H9 (cell line): Measurements from ENCODE around the gene DCLK2. TPM values are rescaled to one million over a fixed set of nuclear protein-coding genes. Genes with fewer than 3 reads are reported as not detected.

Experiments used
- DNase-seq: peaks from one replicate; pipeline ENCODE4 v3.0.0-alpha.2; 2017
- H2AFZ ChIP-seq: one replicate; pipeline ENCODE4 v1.6.1; 2013; ENCODE audit warnings: mild to moderate bottlenecking, low read length, control low read depth, moderate library complexity
- H2AK5ac ChIP-seq: 2 replicates; pipeline ENCODE4 v1.6.1; 2013; ENCODE audit warnings: low read length, control low read depth, mixed read lengths; ENCODE audit not compliant: insufficient read length
- H2BK120ac ChIP-seq: one replicate; pipeline ENCODE4 v1.6.1; 2013; ENCODE audit warnings: low read depth, mild to moderate bottlenecking, low read length, control low read depth, inconsistent platforms; ENCODE audit not compliant: poor library complexity, severe bottlenecking
- H2BK12ac ChIP-seq: 2 replicates; pipeline ENCODE4 v1.6.1; 2013; ENCODE audit warnings: low read length, control low read depth, mixed read lengths, low read depth; ENCODE audit not compliant: insufficient read length
- H2BK15ac ChIP-seq: 2 replicates; pipeline ENCODE4 v1.6.1; 2013; ENCODE audit warnings: low read depth, low read length, control low read depth
- H2BK20ac ChIP-seq: one replicate; pipeline ENCODE4 v1.6.1; 2013; ENCODE audit warnings: low read depth, mild to moderate bottlenecking, low read length, control low read depth, inconsistent platforms; ENCODE audit not compliant: poor library complexity, severe bottlenecking
- H2BK5ac ChIP-seq: 2 replicates; pipeline ENCODE4 v1.6.1; 2013; ENCODE audit warnings: low read length, control low read depth, mixed read lengths; ENCODE audit not compliant: insufficient read length
- H3K14ac ChIP-seq: 2 replicates; pipeline ENCODE4 v1.6.1; 2013; ENCODE audit warnings: low read length, control low read depth; ENCODE audit not compliant: insufficient read depth
- H3K18ac ChIP-seq: 2 replicates; pipeline ENCODE4 v1.6.1; 2013; ENCODE audit warnings: low read depth, mild to moderate bottlenecking, mixed read lengths, low read length, control low read depth; ENCODE audit not compliant: insufficient read length
- H3K23ac ChIP-seq: 2 replicates; pipeline ENCODE4 v1.6.1; 2013; ENCODE audit warnings: low read length, control low read depth, mixed read lengths, low read depth; ENCODE audit not compliant: insufficient read length
- H3K23me2 ChIP-seq: 2 replicates; pipeline ENCODE4 v1.6.1; 2013; ENCODE audit warnings: low read depth, mild to moderate bottlenecking, mixed read lengths, low read length, control low read depth; ENCODE audit not compliant: insufficient read length, poor library complexity, severe bottlenecking
- H3K27ac ChIP-seq: 2 replicates; pipeline ENCODE4 v1.5.1; 2013; ENCODE audit warnings: low read length, control low read depth, mixed read lengths, low read depth; ENCODE audit not compliant: insufficient read length
- H3K27me3 ChIP-seq: 2 replicates; pipeline ENCODE4 v1.6.1; 2013; ENCODE audit warnings: low read length, control low read depth, inconsistent platforms; ENCODE audit not compliant: insufficient read depth
- H3K4ac ChIP-seq: 2 replicates; pipeline ENCODE4 v1.6.1; 2013; ENCODE audit warnings: low read depth, mild to moderate bottlenecking, control low read depth, inconsistent platforms, low read length, moderate library complexity
- H3K4me1 ChIP-seq: 2 replicates; pipeline ENCODE4 v1.6.1; 2013; ENCODE audit warnings: low read length, control low read depth, inconsistent platforms; ENCODE audit not compliant: insufficient read depth
- H3K4me2 ChIP-seq: 2 replicates; pipeline ENCODE4 v1.6.1; 2013; ENCODE audit warnings: low read length, control low read depth, mixed read lengths; ENCODE audit not compliant: insufficient read length, insufficient read depth
- H3K56ac ChIP-seq: 2 replicates; pipeline ENCODE4 v1.6.1; 2013; ENCODE audit warnings: low read depth, mild to moderate bottlenecking, mixed read lengths, low read length, control low read depth; ENCODE audit not compliant: insufficient read length
- H3K79me1 ChIP-seq: 2 replicates; pipeline ENCODE4 v1.6.1; 2013; ENCODE audit warnings: low read depth, mild to moderate bottlenecking, moderate library complexity, low read length, control low read depth, inconsistent platforms; ENCODE audit not compliant: insufficient read depth, poor library complexity, severe bottlenecking
- H3K79me2 ChIP-seq: 2 replicates; pipeline ENCODE4 v1.6.1; 2013; ENCODE audit warnings: low read length, control low read depth, inconsistent platforms; ENCODE audit not compliant: insufficient read depth
- H3K9ac ChIP-seq: 2 replicates; pipeline ENCODE4 v1.6.1; 2013; ENCODE audit warnings: low read length, control low read depth, mixed read lengths; ENCODE audit not compliant: insufficient read length; ENCODE audit errors: extremely low read depth
- H3K9me3 ChIP-seq: one replicate; pipeline ENCODE4 v1.6.1; 2013; ENCODE audit warnings: low read depth, low read length, inconsistent platforms; ENCODE audit not compliant: control insufficient read depth
- H3T11ph ChIP-seq: one replicate; pipeline ENCODE4 v1.6.1; 2013; ENCODE audit warnings: mild to moderate bottlenecking, low read length, control low read depth, inconsistent platforms
- H4K20me1 ChIP-seq: one replicate; pipeline ENCODE4 v1.6.1; 2013; ENCODE audit not compliant: control insufficient read depth, insufficient read length, insufficient read depth
- H4K5ac ChIP-seq: 2 replicates; pipeline ENCODE4 v1.6.1; 2013; ENCODE audit warnings: low read depth, mild to moderate bottlenecking, mixed read lengths, low read length, control low read depth; ENCODE audit not compliant: insufficient read length
- H4K8ac ChIP-seq: replicated peaks from 2 replicates; pipeline ENCODE4 v1.6.1; 2013; ENCODE audit warnings: low read length, control low read depth, mixed read lengths, low read depth; ENCODE audit not compliant: insufficient read length
- H4K91ac ChIP-seq: 2 replicates; pipeline ENCODE4 v1.6.1; 2013; ENCODE audit warnings: low read depth, mild to moderate bottlenecking, moderate library complexity, mixed read lengths, low read length, control low read depth; ENCODE audit not compliant: insufficient read length
- H3K27ac Mint-ChIP-seq, 3 experiments: 2 replicates in 2 of 3; 3 replicates in 1 of 3; pipeline ENCODE4 v1.8.0; 2020 to 2021; ENCODE audit warnings: mixed read lengths in 3 of 3, mild to moderate bottlenecking in 1 of 3, moderate library complexity in 1 of 3
- H3K27me3 Mint-ChIP-seq: 2 replicates; pipeline ENCODE4 v1.8.0; 2021; ENCODE audit warnings: low read depth, mild to moderate bottlenecking, moderate library complexity, mixed read lengths
- H3K36me3 Mint-ChIP-seq, 3 experiments: 2 replicates in 2 of 3; 3 replicates in 1 of 3; pipeline ENCODE4 v1.8.0; 2020 to 2021; ENCODE audit warnings: low read depth in 3 of 3, mixed read lengths in 3 of 3; ENCODE audit not compliant: insufficient read depth in 1 of 3
- H3K4me1 Mint-ChIP-seq, 2 experiments: 2 replicates each; pipeline ENCODE4 v1.8.0; 2020; ENCODE audit warnings: mixed read lengths in 2 of 2
- H3K4me3 Mint-ChIP-seq, 2 experiments: 2 replicates in 1 of 2; 3 replicates in 1 of 2; pipeline ENCODE4 v1.8.0; 2020 to 2021; ENCODE audit warnings: mild to moderate bottlenecking in 2 of 2, mixed read lengths in 2 of 2, moderate library complexity in 1 of 2
- H3K9me3 Mint-ChIP-seq, 2 experiments: 2 replicates in 1 of 2; 3 replicates in 1 of 2; pipeline ENCODE4 v1.8.0; 2020; ENCODE audit warnings: mild to moderate bottlenecking in 2 of 2, mixed read lengths in 2 of 2, moderate library complexity in 1 of 2
- WGBS: extraction: QIAGEN DNeasy Blood & Tissue Kit; methylation state at CpG from one replicate; pipeline ENCODE4 v1.1.7; 2013; ENCODE audit warnings: missing lambda C conversion rate, low lambda C conversion rate, mixed read lengths; ENCODE audit not compliant: insufficient read length; ENCODE audit errors: extremely low coverage; 5-methylcytosine and 5-hydroxymethylcytosine counted together
- total RNA-seq: library from RNA; stranded (reverse); gene quantifications from 2 replicates; pipeline ENCODE4 v1.2.1, GENCODE V29; 2021
- TF ChIP-seq, protein P1 (sequence below): fragments of 200-600 bp; sonication (generic); conservative IDR thresholded peaks from 3 replicates; pipeline ENCODE4 v1.8.0; 2021; ENCODE audit warnings: antibody characterized with exemption, mild to moderate bottlenecking

DCLK2 gene
- total RNA-seq, 1 experiment from 2014 or later = 0.33 TPM

DNA sequence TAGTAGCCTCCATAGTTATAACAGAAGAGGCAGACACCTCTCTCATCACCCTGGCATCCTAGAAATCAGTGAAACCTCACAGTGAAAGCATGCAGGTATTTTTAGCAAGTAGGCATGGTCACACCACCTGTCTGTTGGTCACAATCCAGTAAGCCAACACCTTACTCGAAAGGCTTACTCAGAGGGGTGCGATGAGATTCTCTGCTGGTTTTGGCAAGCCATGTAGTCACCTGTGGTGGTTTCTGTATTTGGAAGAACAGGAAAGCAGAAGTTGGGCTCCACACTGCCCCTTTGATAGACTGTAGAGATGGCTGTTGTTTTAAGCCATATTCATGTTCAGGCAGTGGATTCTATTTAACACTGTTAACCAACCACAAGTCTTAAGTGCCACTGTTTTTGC is 134.7 kb downstream of the DCLK2 start:
- Histone ChIP-seq H2AK5ac (no peak overlapping the region), H3K4ac (no peak overlapping the region), H4K20me1 (no peaks in the 10 kb centered on the region), H3K79me1 (no peaks in the 10 kb centered on the region), H4K8ac (no peak overlapping the region), H2BK120ac (no peak overlapping the region), H3K14ac (no peak overlapping the region), H2BK15ac (no peak overlapping the region), H2BK20ac (no peak overlapping the region), H3K9me3 (no peaks in the 10 kb centered on the region), H3K27me3 (no peaks in the 10 kb centered on the region; the same call in 1 of the 2 replicates), H2BK12ac (no peak overlapping the region), H3K56ac (no peak overlapping the region), H3K23ac (no peak overlapping the region), H2AFZ (no peak overlapping the region), H4K5ac (no peak overlapping the region), H3K23me2 (no peaks in the 10 kb centered on the region), H3K4me1 (peaks cover 7% of the 10 kb centered on the region; the same call in 1 of the 2 replicates), H3K27ac (no peak overlapping the region), H3T11ph (no peak overlapping the region), H4K91ac (no peak overlapping the region), H3K18ac (no peak overlapping the region), H3K9ac (no peak overlapping the region), H2BK5ac (no peak overlapping the region), H3K79me2 (no peaks in the 10 kb centered on the region), H3K4me2 (no peak overlapping the region)
- DNase-seq = no peak
- peaks cover 11 to 18% of the 10 kb centered on the region in 2 experiments for H3K4me1 Mint-ChIP-seq
- TF ChIP-seq, protein P1, sequence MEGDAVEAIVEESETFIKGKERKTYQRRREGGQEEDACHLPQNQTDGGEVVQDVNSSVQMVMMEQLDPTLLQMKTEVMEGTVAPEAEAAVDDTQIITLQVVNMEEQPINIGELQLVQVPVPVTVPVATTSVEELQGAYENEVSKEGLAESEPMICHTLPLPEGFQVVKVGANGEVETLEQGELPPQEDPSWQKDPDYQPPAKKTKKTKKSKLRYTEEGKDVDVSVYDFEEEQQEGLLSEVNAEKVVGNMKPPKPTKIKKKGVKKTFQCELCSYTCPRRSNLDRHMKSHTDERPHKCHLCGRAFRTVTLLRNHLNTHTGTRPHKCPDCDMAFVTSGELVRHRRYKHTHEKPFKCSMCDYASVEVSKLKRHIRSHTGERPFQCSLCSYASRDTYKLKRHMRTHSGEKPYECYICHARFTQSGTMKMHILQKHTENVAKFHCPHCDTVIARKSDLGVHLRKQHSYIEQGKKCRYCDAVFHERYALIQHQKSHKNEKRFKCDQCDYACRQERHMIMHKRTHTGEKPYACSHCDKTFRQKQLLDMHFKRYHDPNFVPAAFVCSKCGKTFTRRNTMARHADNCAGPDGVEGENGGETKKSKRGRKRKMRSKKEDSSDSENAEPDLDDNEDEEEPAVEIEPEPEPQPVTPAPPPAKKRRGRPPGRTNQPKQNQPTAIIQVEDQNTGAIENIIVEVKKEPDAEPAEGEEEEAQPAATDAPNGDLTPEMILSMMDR = no peak
- no CpG with 5 or more reads among the region's 2 CpGs for WGBS
- H3K9me3 Mint-ChIP-seq = no peaks in the 10 kb centered on the region
- H3K27me3 Mint-ChIP-seq = no peaks in the 10 kb centered on the region; the same call in 1 of the 2 replicates
- no peak overlapping the region for H3K4me3 Mint-ChIP-seq
- no peaks in the 10 kb centered on the region for H3K36me3 Mint-ChIP-seq
- H3K27ac Mint-ChIP-seq = no peak overlapping the region
